Endodermal cell (in vitro differentiated cells): ENCODE data around the gene YOD1. TPM values are rescaled to one million over a fixed set of nuclear protein-coding genes. Genes with fewer than 3 reads are reported as not detected.

ENCODE experiments used
- DNase-seq: peaks from one replicate; pipeline ENCODE4 v3.0.0-alpha.2; 2017
- H3K27ac ChIP-seq: 2 replicates; pipeline ENCODE4 v1.5.1; 2013; ENCODE audit warnings: mild to moderate bottlenecking, low read depth, low read length, moderate library complexity
- H3K27me3 ChIP-seq: 2 replicates; pipeline ENCODE4 v1.6.1; 2013; ENCODE audit warnings: mild to moderate bottlenecking, low read length, moderate library complexity; ENCODE audit not compliant: insufficient read depth, control insufficient read depth, poor library complexity, severe bottlenecking
- H3K36me3 ChIP-seq: 2 replicates; pipeline ENCODE4 v1.7.0; 2013; ENCODE audit warnings: mild to moderate bottlenecking, low read length, moderate library complexity; ENCODE audit not compliant: control insufficient read depth, insufficient read depth
- H3K4me1 ChIP-seq: one replicate; pipeline ENCODE4 v1.7.0; 2013; ENCODE audit warnings: low read length; ENCODE audit not compliant: control insufficient read depth, insufficient read depth
- H3K4me3 ChIP-seq: 2 replicates; pipeline ENCODE4 v1.5.1; 2013; ENCODE audit warnings: mild to moderate bottlenecking, low read length, moderate library complexity
- H3K9ac ChIP-seq: 2 replicates; pipeline ENCODE4 v1.6.1; 2013; ENCODE audit warnings: mild to moderate bottlenecking, low read length, moderate library complexity; ENCODE audit not compliant: poor library complexity, severe bottlenecking; ENCODE audit errors: extremely low read depth
- H3K9me3 ChIP-seq: 2 replicates; pipeline ENCODE4 v1.6.1; 2013; ENCODE audit warnings: mild to moderate bottlenecking, low read length, moderate library complexity; ENCODE audit not compliant: control insufficient read depth
- H3K27ac Mint-ChIP-seq: 2 replicates; pipeline ENCODE4 v1.8.0; 2020; ENCODE audit warnings: mixed read lengths
- H3K27me3 Mint-ChIP-seq: 2 replicates; pipeline ENCODE4 v1.8.0; 2021; ENCODE audit warnings: mild to moderate bottlenecking, mixed read lengths; ENCODE audit not compliant: insufficient read depth
- H3K36me3 Mint-ChIP-seq: 2 replicates; pipeline ENCODE4 v1.8.0; 2020; ENCODE audit warnings: low read depth, mixed read lengths
- H3K4me1 Mint-ChIP-seq: 2 replicates; pipeline ENCODE4 v1.8.0; 2020; ENCODE audit warnings: mixed read lengths
- H3K4me3 Mint-ChIP-seq: 2 replicates; pipeline ENCODE4 v1.8.0; 2020; ENCODE audit warnings: mild to moderate bottlenecking, moderate library complexity, mixed read lengths
- H3K9me3 Mint-ChIP-seq: 2 replicates; pipeline ENCODE4 v1.8.0; 2020; ENCODE audit warnings: mild to moderate bottlenecking, mixed read lengths
- WGBS, 2 experiments: methylation state at CpG; one replicate each; pipeline versions ENCODE4 v1.1.5 to v1.1.7; 2013; ENCODE audit warnings: missing lambda C conversion rate in 2 of 2, mixed read lengths in 1 of 2; ENCODE audit not compliant: insufficient coverage in 1 of 2, insufficient read length in 1 of 2; 5-methylcytosine and 5-hydroxymethylcytosine counted together
- total RNA-seq, 2 donors: library from RNA; stranded (reverse); fragmentation: NEBNext Ultra II Directional in 1 of 2; extraction: Animal tissue kit (Norgen Biotek cat#: 25700) in 1 of 2; gene quantifications; 2 replicates in 1 of 2; 3 replicates in 1 of 2; pipeline ENCODE4 v1.2.1, GENCODE V29; 2021
- TF ChIP-seq, protein P1 (sequence below): fragments of 200-600 bp; sonication (generic); conservative IDR thresholded peaks from 2 replicates; pipeline ENCODE4 v1.5.0; 2021; ENCODE audit warnings: antibody characterized with exemption, mild to moderate bottlenecking

YOD1 gene
- total RNA-seq, 2 donors from 2014 or later = 10.8 to 18.8 TPM

DNA sequence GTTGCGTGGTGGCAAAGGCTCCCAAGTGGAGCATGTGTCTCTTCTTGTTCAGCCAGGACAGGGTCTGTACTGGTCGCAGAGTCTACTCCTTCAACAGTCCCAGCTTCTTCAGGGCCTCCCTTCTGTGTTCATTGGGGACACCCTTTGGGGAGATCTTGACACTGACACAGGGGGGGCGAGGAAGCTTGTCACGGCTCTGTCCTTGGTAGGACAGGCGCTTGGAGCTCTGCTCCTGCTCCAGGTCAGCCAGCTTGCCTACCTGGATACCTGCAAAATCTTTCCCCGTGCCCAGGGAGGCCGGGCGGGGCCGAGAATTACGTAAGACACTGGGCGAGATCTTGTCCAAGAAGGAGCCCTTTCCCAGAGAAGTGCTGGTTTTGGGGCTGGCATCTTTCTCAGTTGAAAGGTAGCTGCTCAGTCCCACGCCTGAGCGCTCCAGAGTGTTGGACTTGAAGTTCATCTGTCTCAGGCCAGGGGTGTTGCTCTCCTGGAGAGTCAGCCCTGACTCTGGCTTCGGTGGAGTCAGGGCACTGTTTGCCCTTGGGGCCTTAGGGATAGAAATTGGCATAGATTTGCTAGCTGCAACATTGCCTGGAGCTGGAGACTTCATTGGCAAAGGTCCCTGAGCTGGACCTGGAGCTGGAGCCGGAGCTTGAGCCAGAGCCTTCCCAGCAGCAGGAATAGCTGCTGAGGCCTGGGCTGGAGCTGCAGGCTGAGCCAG, 29.0 kb downstream of the YOD1 start:
- DNase-seq = no peak
- H3K4me1 Mint-ChIP-seq = peaks cover 21% of the 10 kb centered on the region
- H3K27ac Mint-ChIP-seq = no peak overlapping the region
- Histone ChIP-seq H3K9me3 (no peaks in the 10 kb centered on the region), H3K27ac (no peak overlapping the region), H3K4me3 (no peak overlapping the region), H3K27me3 (peaks cover 26% of the 10 kb centered on the region), H3K9ac (no peak overlapping the region), H3K36me3 (no peaks in the 10 kb centered on the region), H3K4me1 (peaks cover 8% of the 10 kb centered on the region)
- no peaks in the 10 kb centered on the region for H3K9me3 Mint-ChIP-seq
- no peaks in the 10 kb centered on the region for H3K36me3 Mint-ChIP-seq
- WGBS, 2 experiments = 94 to 95% methylated on average over 11 to 15 of the region's 15 CpGs
- TF ChIP-seq, protein P1, sequence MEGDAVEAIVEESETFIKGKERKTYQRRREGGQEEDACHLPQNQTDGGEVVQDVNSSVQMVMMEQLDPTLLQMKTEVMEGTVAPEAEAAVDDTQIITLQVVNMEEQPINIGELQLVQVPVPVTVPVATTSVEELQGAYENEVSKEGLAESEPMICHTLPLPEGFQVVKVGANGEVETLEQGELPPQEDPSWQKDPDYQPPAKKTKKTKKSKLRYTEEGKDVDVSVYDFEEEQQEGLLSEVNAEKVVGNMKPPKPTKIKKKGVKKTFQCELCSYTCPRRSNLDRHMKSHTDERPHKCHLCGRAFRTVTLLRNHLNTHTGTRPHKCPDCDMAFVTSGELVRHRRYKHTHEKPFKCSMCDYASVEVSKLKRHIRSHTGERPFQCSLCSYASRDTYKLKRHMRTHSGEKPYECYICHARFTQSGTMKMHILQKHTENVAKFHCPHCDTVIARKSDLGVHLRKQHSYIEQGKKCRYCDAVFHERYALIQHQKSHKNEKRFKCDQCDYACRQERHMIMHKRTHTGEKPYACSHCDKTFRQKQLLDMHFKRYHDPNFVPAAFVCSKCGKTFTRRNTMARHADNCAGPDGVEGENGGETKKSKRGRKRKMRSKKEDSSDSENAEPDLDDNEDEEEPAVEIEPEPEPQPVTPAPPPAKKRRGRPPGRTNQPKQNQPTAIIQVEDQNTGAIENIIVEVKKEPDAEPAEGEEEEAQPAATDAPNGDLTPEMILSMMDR = no peak
- H3K4me3 Mint-ChIP-seq = no peak overlapping the region
- peaks cover 12% of the 10 kb centered on the region for H3K27me3 Mint-ChIP-seq

DNA sequence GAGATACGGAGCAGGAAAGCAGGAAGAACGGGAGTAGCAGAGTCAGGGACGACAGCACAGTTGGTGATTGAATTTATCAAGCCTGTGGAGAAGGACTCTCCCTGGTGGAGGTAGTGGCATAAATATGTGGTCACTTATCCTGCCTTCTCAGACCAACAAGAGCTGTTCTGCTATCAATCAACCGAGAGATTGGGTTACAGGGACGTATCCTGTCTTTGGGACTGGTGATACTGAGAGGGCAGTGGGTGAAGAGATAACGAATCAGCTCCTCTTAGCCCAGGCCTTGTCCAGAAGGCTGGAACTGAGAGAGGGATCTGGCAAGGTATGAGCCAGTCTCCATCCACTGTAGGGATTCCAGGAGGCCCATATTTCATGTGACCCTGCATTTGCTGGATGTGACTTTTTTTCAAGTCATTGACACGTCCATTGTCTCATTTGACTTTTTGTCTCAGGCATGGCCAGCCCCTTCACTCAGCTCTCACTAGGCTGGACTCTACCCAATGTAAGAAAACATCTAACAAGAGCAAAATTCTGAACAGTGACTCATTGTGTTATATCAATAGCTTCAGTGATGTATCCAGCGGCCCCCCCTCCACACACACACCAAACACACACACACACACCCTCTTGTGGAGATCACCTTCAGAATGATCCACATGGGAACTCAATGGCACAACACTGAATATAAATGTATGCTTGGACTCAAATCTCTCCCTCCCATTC, 29.7 kb downstream of the YOD1 start:
- no peak overlapping the region for H3K27ac Mint-ChIP-seq

DNA sequence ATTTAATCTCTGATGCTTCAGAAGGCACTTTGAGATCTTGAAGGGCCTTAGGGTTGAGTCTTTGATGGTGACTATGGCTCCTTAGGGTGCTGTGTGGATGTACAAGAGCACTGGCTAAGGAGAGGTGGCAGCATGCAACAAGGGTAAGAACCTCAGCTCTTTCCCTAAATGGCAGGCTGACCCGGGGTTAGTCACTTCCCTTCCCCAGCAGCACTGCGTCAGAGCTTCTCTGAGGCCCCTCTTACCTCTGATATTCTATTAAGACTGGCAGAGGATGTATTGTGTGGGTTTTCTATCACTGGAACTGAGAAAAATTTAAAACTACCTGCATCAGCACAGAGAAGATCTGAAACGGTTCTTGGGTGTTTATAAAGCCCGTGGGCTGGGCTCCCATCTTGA, 30.3 kb downstream of the YOD1 start:
- Histone ChIP-seq H3K9me3 (no peaks in the 10 kb centered on the region), H3K4me1 (peaks cover 7% of the 10 kb centered on the region), H3K27ac (no peak overlapping the region), H3K27me3 (peaks cover 25% of the 10 kb centered on the region), H3K36me3 (no peaks in the 10 kb centered on the region), H3K4me3 (no peak overlapping the region), H3K9ac (no peak overlapping the region)
- H3K9me3 Mint-ChIP-seq = no peaks in the 10 kb centered on the region
- TF ChIP-seq, protein P1 = no peak
- H3K36me3 Mint-ChIP-seq = no peaks in the 10 kb centered on the region
- no peak for DNase-seq
- H3K4me3 Mint-ChIP-seq = no peak overlapping the region
- 82 to 95% methylated on average over 2 to 4 of the region's 4 CpGs for WGBS, 2 experiments
- H3K27me3 Mint-ChIP-seq = peaks cover 16% of the 10 kb centered on the region
- no peak overlapping the region for H3K27ac Mint-ChIP-seq
- H3K4me1 Mint-ChIP-seq = peaks cover 14% of the 10 kb centered on the region

More for the DNA sequence above, 29.7 kb downstream of the YOD1 start:
- WGBS, 2 experiments = 87 to 90% methylated on average over 4 to 8 of the region's 8 CpGs
- no peak for DNase-seq
- Mint-ChIP-seq H3K4me1 (peaks cover 17% of the 10 kb centered on the region), H3K4me3 (no peak overlapping the region), H3K27me3 (peaks cover 12% of the 10 kb centered on the region), H3K36me3 (no peaks in the 10 kb centered on the region), H3K9me3 (no peaks in the 10 kb centered on the region)
- H3K27ac ChIP-seq = no peak overlapping the region
- H3K4me3 ChIP-seq = no peak overlapping the region
- no peaks in the 10 kb centered on the region for H3K36me3 ChIP-seq
- no peak overlapping the region for H3K9ac ChIP-seq
- peaks cover 23% of the 10 kb centered on the region for H3K27me3 ChIP-seq
- H3K4me1 ChIP-seq = peaks cover 8% of the 10 kb centered on the region
- TF ChIP-seq, protein P1 = no peak
- no peaks in the 10 kb centered on the region for H3K9me3 ChIP-seq
